Natural killer cell (primary cell): ENCODE data around the gene UBQLNL. TPM values are rescaled to one million over a fixed set of nuclear protein-coding genes. Genes with fewer than 3 reads are reported as not detected.

ENCODE experiments used
- ATAC-seq, 3 donors: fragments of 150-1000 bp in 2 of 3; fragments of 200-7000 bp in 1 of 3; cut with Tn5 transposase; 1 replicate in 1 of 3; 2 replicates in 2 of 3; pipeline ENCODE4 v1.10.0; 2021; ENCODE audit warnings: mild to moderate bottlenecking in 2 of 3, moderate library complexity in 2 of 3
- DNase-seq, 2 donors: peaks; one replicate each; pipeline versions ENCODE4 v3.0.0 to v3.0.0-alpha.2; 2013 to 2021; ENCODE audit warnings: mixed read lengths in 1 of 2
- H3K27ac ChIP-seq: one replicate; pipeline ENCODE4 v1.5.1; 2013; ENCODE audit warnings: mild to moderate bottlenecking, low read length
- H3K27me3 ChIP-seq: one replicate; pipeline ENCODE4 v1.6.1; 2013; ENCODE audit warnings: low read length; ENCODE audit not compliant: control insufficient read depth, insufficient read depth
- H3K36me3 ChIP-seq: one replicate; pipeline ENCODE4 v1.6.1; 2013; ENCODE audit warnings: low read length; ENCODE audit not compliant: control insufficient read depth, insufficient read depth
- H3K4me1 ChIP-seq: one replicate; pipeline ENCODE4 v1.6.1; 2013; ENCODE audit warnings: low read length; ENCODE audit not compliant: control insufficient read depth, insufficient read depth
- H3K4me3 ChIP-seq: one replicate; pipeline ENCODE4 v1.5.1; 2013; ENCODE audit warnings: low read length
- H3K9me3 ChIP-seq: one replicate; pipeline ENCODE4 v1.6.1; 2013; ENCODE audit warnings: low read length; ENCODE audit not compliant: control insufficient read depth, insufficient read depth
- H3K27ac Mint-ChIP-seq, 2 donors: one replicate each; pipeline ENCODE4 v1.8.0; 2022; ENCODE audit warnings: mild to moderate bottlenecking in 2 of 2, mixed read lengths in 2 of 2, moderate library complexity in 1 of 2
- H3K27me3 Mint-ChIP-seq, 2 donors: one replicate each; pipeline ENCODE4 v1.8.0; 2022; ENCODE audit warnings: low read depth in 2 of 2, mixed read lengths in 2 of 2
- H3K36me3 Mint-ChIP-seq: one replicate; pipeline ENCODE4 v1.8.0; 2022; ENCODE audit warnings: mixed read lengths
- H3K4me1 Mint-ChIP-seq, 2 donors: one replicate each; pipeline ENCODE4 v1.8.0; 2022; ENCODE audit warnings: mixed read lengths in 2 of 2
- H3K4me3 Mint-ChIP-seq: one replicate; pipeline ENCODE4 v1.8.0; 2022; ENCODE audit warnings: mild to moderate bottlenecking, moderate library complexity, mixed read lengths
- H3K9me3 Mint-ChIP-seq, 2 donors: one replicate each; pipeline ENCODE4 v1.8.0; 2022; ENCODE audit warnings: mixed read lengths in 2 of 2
- WGBS: methylation state at CpG from one replicate; pipeline ENCODE4 v1.1.7; 2013; ENCODE audit warnings: missing lambda C conversion rate; ENCODE audit not compliant: insufficient coverage; 5-methylcytosine and 5-hydroxymethylcytosine counted together
- intact Hi-C: fragments of 100-400 bp; cut with micrococcal nuclease; formaldehyde crosslinking; loops from one replicate; pipeline ENCODE4 v1.14.2; 2022
- total RNA-seq, 4 donors: library from RNA; stranded (reverse); fragments of 120-200 nt in 1 of 4; gene quantifications; one replicate each; pipeline versions ENCODE4 v1.2.3 to v1.2.4, GENCODE V29; 2013 to 2022
- TF ChIP-seq, protein P1 (sequence below): fragments of 200-600 bp; IDR thresholded peaks from one replicate; pipeline ENCODE4 v1.8.0; 2022; ENCODE audit warnings: antibody characterized with exemption

Gene UBQLNL
- total RNA-seq, 3 donors from 2014 or later (not counting 1 experiment from before 2014, with no cell fraction given), result 0.61 to 1.3 TPM; not detected in 1

DNA sequence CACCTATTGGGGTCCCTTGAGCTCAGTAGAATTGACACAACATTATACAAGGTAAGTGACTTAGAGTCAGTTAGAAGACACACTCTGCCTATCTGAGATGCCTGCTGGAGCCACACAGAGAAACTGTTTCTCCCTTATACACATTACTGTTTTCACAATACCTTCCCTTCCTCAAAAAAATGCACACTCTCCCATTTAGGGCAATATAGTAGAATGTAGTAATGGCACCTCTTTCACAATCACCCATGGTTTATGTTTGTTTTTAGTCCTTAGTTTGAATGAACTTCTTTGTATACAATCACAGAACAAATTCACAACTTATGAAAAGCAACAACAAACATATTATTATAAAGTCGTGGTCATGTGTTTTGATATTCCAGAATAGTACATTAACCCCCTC lies 17.5 kb upstream of the UBQLNL start:
- no peak for ATAC-seq

DNA sequence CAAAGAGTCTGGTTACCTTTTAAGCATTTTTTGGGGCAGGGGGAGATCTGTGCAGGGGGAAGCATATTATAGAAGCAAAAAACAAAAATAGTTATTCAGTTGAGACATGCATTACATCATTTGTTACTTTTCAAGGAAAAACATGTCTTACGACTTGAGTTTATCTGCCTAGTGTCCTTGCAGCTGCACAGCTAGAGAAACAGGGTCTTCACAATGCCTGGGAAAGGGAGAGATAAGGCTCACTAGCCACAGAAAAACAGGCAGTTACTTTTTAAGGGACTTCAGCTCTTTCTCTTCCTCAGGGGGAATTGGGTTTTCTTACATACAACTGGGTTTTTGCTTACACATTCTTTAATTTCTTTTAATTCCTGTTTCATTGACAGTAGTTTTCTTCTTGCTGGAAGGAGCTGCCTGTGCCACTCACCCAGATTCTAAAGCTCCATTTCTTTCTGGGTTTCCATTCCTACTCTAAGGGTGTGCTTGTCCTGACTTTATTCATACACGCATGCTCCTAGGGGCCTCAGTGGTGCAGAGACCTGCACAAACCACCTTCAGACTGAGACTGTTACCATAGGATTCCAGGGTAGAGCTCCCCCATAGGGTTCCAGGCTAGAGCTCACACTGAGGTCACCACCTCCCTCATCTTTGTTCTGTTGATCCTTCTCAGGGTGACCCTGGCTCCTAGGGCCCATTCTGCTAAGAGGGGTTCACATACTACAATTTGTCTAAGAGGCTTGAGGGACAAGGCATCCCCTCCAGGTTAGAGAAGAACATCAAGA lies 14.7 kb upstream of the UBQLNL start:
- no peaks in the 10 kb centered on the region for H3K9me3 Mint-ChIP-seq
- no peak for DNase-seq
- H3K27me3 Mint-ChIP-seq, result peaks cover 4 to 16% of the 10 kb centered on the region in 2 donors
- TF ChIP-seq, protein P1, sequence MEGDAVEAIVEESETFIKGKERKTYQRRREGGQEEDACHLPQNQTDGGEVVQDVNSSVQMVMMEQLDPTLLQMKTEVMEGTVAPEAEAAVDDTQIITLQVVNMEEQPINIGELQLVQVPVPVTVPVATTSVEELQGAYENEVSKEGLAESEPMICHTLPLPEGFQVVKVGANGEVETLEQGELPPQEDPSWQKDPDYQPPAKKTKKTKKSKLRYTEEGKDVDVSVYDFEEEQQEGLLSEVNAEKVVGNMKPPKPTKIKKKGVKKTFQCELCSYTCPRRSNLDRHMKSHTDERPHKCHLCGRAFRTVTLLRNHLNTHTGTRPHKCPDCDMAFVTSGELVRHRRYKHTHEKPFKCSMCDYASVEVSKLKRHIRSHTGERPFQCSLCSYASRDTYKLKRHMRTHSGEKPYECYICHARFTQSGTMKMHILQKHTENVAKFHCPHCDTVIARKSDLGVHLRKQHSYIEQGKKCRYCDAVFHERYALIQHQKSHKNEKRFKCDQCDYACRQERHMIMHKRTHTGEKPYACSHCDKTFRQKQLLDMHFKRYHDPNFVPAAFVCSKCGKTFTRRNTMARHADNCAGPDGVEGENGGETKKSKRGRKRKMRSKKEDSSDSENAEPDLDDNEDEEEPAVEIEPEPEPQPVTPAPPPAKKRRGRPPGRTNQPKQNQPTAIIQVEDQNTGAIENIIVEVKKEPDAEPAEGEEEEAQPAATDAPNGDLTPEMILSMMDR, result no peak
- WGBS, result 86% methylated on average over 2 of the region's 2 CpGs
- H3K27ac Mint-ChIP-seq, result no peak overlapping the region
- no peaks in the 10 kb centered on the region for H3K4me1 Mint-ChIP-seq
- no peak for ATAC-seq
- no peaks in the 10 kb centered on the region for H3K9me3 ChIP-seq
- H3K36me3 Mint-ChIP-seq, result no peaks in the 10 kb centered on the region
- H3K4me3 Mint-ChIP-seq, result no peak overlapping the region
- no peaks in the 10 kb centered on the region for H3K27me3 ChIP-seq
- H3K27ac ChIP-seq, result no peak overlapping the region
- no peak overlapping the region for H3K4me3 ChIP-seq
- intact Hi-C loops, result no loop called here
- no peaks in the 10 kb centered on the region for H3K4me1 ChIP-seq
- H3K36me3 ChIP-seq, result no peaks in the 10 kb centered on the region

More for the DNA sequence above, 17.5 kb upstream of the UBQLNL start:
- Mint-ChIP-seq H3K9me3 (no peaks in the 10 kb centered on the region), H3K27ac (no peak overlapping the region), H3K4me1 (no peaks in the 10 kb centered on the region), H3K27me3 (peaks cover 3 to 29% of the 10 kb centered on the region in 2 donors), H3K36me3 (no peaks in the 10 kb centered on the region), H3K4me3 (no peak overlapping the region)
- WGBS, result no CpG with 5 or more reads among the region's 1 CpG
- H3K4me3 ChIP-seq, result no peak overlapping the region
- no peaks in the 10 kb centered on the region for H3K27me3 ChIP-seq
- intact Hi-C loops, result no loop called here
- H3K9me3 ChIP-seq, result no peaks in the 10 kb centered on the region
- no peak for DNase-seq
- H3K27ac ChIP-seq, result no peak overlapping the region
- no peaks in the 10 kb centered on the region for H3K4me1 ChIP-seq
- TF ChIP-seq, protein P1, result no peak
- no peaks in the 10 kb centered on the region for H3K36me3 ChIP-seq

GRCh38 chr11:5528495-5528894 lies 12.0 kb upstream of the UBQLNL start:
- ATAC-seq (no peak), DNase-seq (no peak)
- TF ChIP-seq, protein P1, result no peak
- Histone ChIP-seq H3K4me1 (no peaks in the 10 kb centered on the region), H3K36me3 (no peaks in the 10 kb centered on the region), H3K4me3 (no peak overlapping the region), H3K9me3 (no peaks in the 10 kb centered on the region), H3K27me3 (no peaks in the 10 kb centered on the region), H3K27ac (no peak overlapping the region)
- no peaks in the 10 kb centered on the region for H3K36me3 Mint-ChIP-seq
- no peaks in the 10 kb centered on the region for H3K9me3 Mint-ChIP-seq
- H3K4me1 Mint-ChIP-seq, result no peaks in the 10 kb centered on the region
- H3K4me3 Mint-ChIP-seq, result no peak overlapping the region
- intact Hi-C loops, result no loop called here
- WGBS, result no CpG with 5 or more reads among the region's 1 CpG
- H3K27ac Mint-ChIP-seq, result no peak overlapping the region
- peaks cover 10 to 16% of the 10 kb centered on the region in 2 donors for H3K27me3 Mint-ChIP-seq

DNA sequence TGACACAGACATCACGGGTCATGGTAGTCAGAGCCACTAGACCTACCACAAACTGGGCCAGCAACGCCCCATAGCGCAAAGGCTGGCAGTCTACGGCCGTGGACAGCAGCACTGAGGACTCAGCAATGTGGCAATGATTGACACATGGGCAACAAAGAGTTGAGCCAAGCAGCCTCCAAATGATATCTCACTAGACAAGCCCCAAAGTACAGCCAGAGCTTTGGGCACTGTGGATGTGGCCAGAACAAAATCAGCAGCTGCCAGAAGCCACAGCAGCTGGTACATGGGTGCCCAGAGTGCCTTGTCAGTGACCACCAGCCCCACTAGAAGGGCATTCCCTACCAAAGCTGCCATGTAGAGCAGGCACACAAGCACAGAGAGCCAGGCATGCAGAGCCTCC lies 11.2 kb upstream of the UBQLNL start:
- Mint-ChIP-seq H3K9me3 (no peaks in the 10 kb centered on the region), H3K36me3 (no peaks in the 10 kb centered on the region), H3K4me3 (no peak overlapping the region), H3K27me3 (peaks cover 10 to 16% of the 10 kb centered on the region in 2 donors), H3K4me1 (no peaks in the 10 kb centered on the region), H3K27ac (no peak overlapping the region)
- Histone ChIP-seq H3K27ac (no peak overlapping the region), H3K27me3 (no peaks in the 10 kb centered on the region), H3K9me3 (no peaks in the 10 kb centered on the region), H3K4me3 (no peak overlapping the region), H3K36me3 (no peaks in the 10 kb centered on the region), H3K4me1 (no peaks in the 10 kb centered on the region)
- DNase-seq (no peak), ATAC-seq (no peak)
- intact Hi-C loops, result no loop called here
- TF ChIP-seq, protein P1, result no peak
- WGBS, result 91% methylated on average over 5 of the region's 5 CpGs
